Tongue (tissue), 2 donors: ENCODE data around the gene ASPHD2. TPM values are rescaled to one million over a fixed set of nuclear protein-coding genes. Genes with fewer than 3 reads are reported as not detected.

Experiments
- small RNA-seq: library from RNA; depleted of rRNA; stranded (forward); fragments of <200 nt; gene quantifications from one replicate; pipeline ENCODE3, GENCODE V24; 2014; ENCODE audit warnings: low replicate concordance
- total RNA-seq: library from RNA; depleted of rRNA; stranded (reverse); fragments of >200 nt; gene quantifications from one replicate; pipeline ENCODE4 v1.2.3, GENCODE V29; 2014

Gene ASPHD2
- total RNA-seq, 1 donor from 2014 or later: 0.41 TPM

Small RNA genes lying within 50 kb of the gene (small RNA-seq; reads per million reads assigned to genes)
- not detected for gene RNA5SP495

Other genes starting within 250 kb of the ASPHD2 start
- gene HPS4, start 54.5 kb downstream of the ASPHD2 start, total RNA-seq: 27.8 TPM
- 16.5 TPM for gene SRRD, start 54.6 kb downstream of the ASPHD2 start, total RNA-seq
- 28.4 TPM for gene TFIP11, start 83.2 kb downstream of the ASPHD2 start, total RNA-seq
- gene TPST2, start 160.9 kb downstream of the ASPHD2 start, total RNA-seq: 13.1 TPM
- not detected for gene CRYBB1, start 188.8 kb downstream of the ASPHD2 start, total RNA-seq
- not detected for gene CRYBA4, start 192.7 kb downstream of the ASPHD2 start, total RNA-seq
- gene MIAT, start 228.3 kb downstream of the ASPHD2 start, total RNA-seq: 1.1 TPM